ENCODE data around the gene GTF3C2. TPM values are rescaled to one million over a fixed set of nuclear protein-coding genes. Genes with fewer than 3 reads are reported as not detected.
"Not testable (repeated sequence)": the region's sequence is repeated elsewhere in the genome, so short reads cannot be mapped to it uniquely, and the experiment has no call there.

GTF3C2 gene
- total RNA-seq, 1 donor from 2014 or later: 23.9 TPM

GRCh38 chr2:27376151-27376865, 19.7 kb upstream of the GTF3C2 start:
- intact Hi-C loops (cut with DNase I): no loop called here

GRCh38 chr2:27375513-27376099, 19.0 kb upstream of the GTF3C2 start:
- intact Hi-C loops (cut with DNase I): no loop called here
- no peak for DNase-seq (ENCODE audit: low spot score)

More at GRCh38 chr2:27376151-27376865, 19.7 kb upstream of the GTF3C2 start:
- DNase-seq (ENCODE audit: low spot score): no peak

GRCh38 chr2:27373567-27373966, 17.0 kb upstream of the GTF3C2 start:
- DNase-seq (ENCODE audit: low spot score): no peak
- intact Hi-C loops (cut with DNase I): no loop called here

GRCh38 chr2:27372937-27373336, 16.4 kb upstream of the GTF3C2 start:
- no peak for DNase-seq (ENCODE audit: low spot score)
- intact Hi-C loops (cut with DNase I): no loop called here

- intact Hi-C loops (cut with DNase I): loop anchor here (1.0 to 2.0 kb wide), 4 partner anchors 15 to 158 kb away; partner anchors contain the start of genes ATRAID, GTF3C2, MPV17 and NRBP1
- DNase-seq (ENCODE audit: low spot score): peak; percentile 77
Observed at GRCh38 chr2:27370816-27371620, 14.5 kb upstream of the GTF3C2 start.

- DNase-seq (ENCODE audit: low spot score): peak; percentile 100
- intact Hi-C loops (cut with DNase I): loop anchor here (1.0 to 2.0 kb wide), 4 partner anchors 14 to 157 kb away; partner anchors contain the start of genes ATRAID, GTF3C2, MPV17 and NRBP1
Observed at GRCh38 chr2:27370026-27370815, 13.7 kb upstream of the GTF3C2 start, which contains the start of the genes EIF2B4 and SNX17. EIF2B4 (minus strand) TSS chr2:27370338; CDS start chr2:27370314, 24 bp downstream. SNX17 (plus strand) TSS chr2:27370616; CDS start chr2:27370744, 128 bp downstream.

GRCh38 chr2:27369471-27370025, 13.0 kb upstream of the GTF3C2 start:
- intact Hi-C loops (cut with DNase I): loop anchor here (1.0 to 2.0 kb wide), 4 partner anchors 13 to 157 kb away; partner anchors contain the start of genes ATRAID, GTF3C2, MPV17 and NRBP1

GRCh38 chr2:27363933-27364332, 7.4 kb upstream of the GTF3C2 start:
- no peak for DNase-seq (ENCODE audit: low spot score)
- intact Hi-C loops (cut with DNase I): no loop called here

More at GRCh38 chr2:27369471-27370025, 13.0 kb upstream of the GTF3C2 start:
- peak; percentile 78 for DNase-seq (ENCODE audit: low spot score)

- intact Hi-C loops (cut with DNase I): no loop called here
- DNase-seq (ENCODE audit: low spot score): no peak
Observed at GRCh38 chr2:27362678-27363420, 6.3 kb upstream of the GTF3C2 start.

- no peak for DNase-seq (ENCODE audit: low spot score)
- intact Hi-C loops (cut with DNase I): loop anchor here (1.0 to 2.0 kb wide), 2 partner anchors 14 to 33 kb away; partner anchors contain the start of genes EIF2B4, MPV17 and SNX17
Observed at GRCh38 chr2:27356056-27356381, 545 bp downstream of the GTF3C2 start.

GRCh38 chr2:27354597-27354927, 2.0 kb downstream of the GTF3C2 start:
- intact Hi-C loops (cut with DNase I): no loop called here
- no peak for DNase-seq (ENCODE audit: low spot score)

GRCh38 chr2:27353762-27354596, 2.6 kb downstream of the GTF3C2 start:
- intact Hi-C loops (cut with DNase I): no loop called here
- DNase-seq (ENCODE audit: low spot score): no peak

- intact Hi-C loops (cut with DNase I): not testable (repeated sequence)
Observed at GRCh38 chr2:27353386-27353761, 3.2 kb downstream of the GTF3C2 start.

GRCh38 chr2:27351802-27352598, 4.6 kb downstream of the GTF3C2 start:
- intact Hi-C loops (cut with DNase I): no loop called here
- DNase-seq (ENCODE audit: low spot score): no peak

More at GRCh38 chr2:27353386-27353761, 3.2 kb downstream of the GTF3C2 start:
- DNase-seq (ENCODE audit: low spot score): not testable (repeated sequence)

- intact Hi-C loops (cut with DNase I): no loop called here
- DNase-seq (ENCODE audit: low spot score): no peak
Observed at GRCh38 chr2:27350106-27350693, 6.4 kb downstream of the GTF3C2 start.

GRCh38 chr2:27347641-27348040, 8.9 kb downstream of the GTF3C2 start:
- intact Hi-C loops (cut with DNase I): no loop called here

More at GRCh38 chr2:27347641-27348040, 8.9 kb downstream of the GTF3C2 start:
- no peak for DNase-seq (ENCODE audit: low spot score)
